Keratinocyte (primary cell): ENCODE measurements around the gene ACMSD. TPM values are rescaled to one million over a fixed set of nuclear protein-coding genes. Genes with fewer than 3 reads are reported as not detected.
"Not testable (repeated sequence)": the region's sequence is repeated elsewhere in the genome, so short reads cannot be mapped to it uniquely, and the experiment has no call there.

Experiments used
- DNase-seq: peaks from one replicate; pipeline ENCODE4 v3.0.0-alpha.2; 2011; ENCODE audit warnings: low read depth, missing footprints, low spot score
- FAIRE-seq: peaks from 2 replicates; lab custom pipeline; 2011; peaks lifted over from hg19 to GRCh38; lab: Jason Lieb, UNC
- H2AFZ ChIP-seq: 2 replicates; pipeline ENCODE4 v1.6.0; 2012; ENCODE audit warnings: low read length, control low read depth, inconsistent platforms; ENCODE audit not compliant: control insufficient read depth
- H3K27ac ChIP-seq: 2 replicates; pipeline ENCODE4 v1.5.1; 2011; ENCODE audit warnings: low read length; ENCODE audit not compliant: control insufficient read depth, insufficient read depth
- H3K27me3 ChIP-seq: 3 replicates; pipeline ENCODE4 v1.6.0; 2011; ENCODE audit warnings: low read length; ENCODE audit not compliant: control insufficient read depth, insufficient read depth; ENCODE audit errors: extremely low read depth
- H3K36me3 ChIP-seq, 2 experiments: 2 replicates in 1 of 2; 3 replicates in 1 of 2; pipeline ENCODE4 v1.5.1; 2011; ENCODE audit warnings: low read length in 2 of 2, mild to moderate bottlenecking in 1 of 2; ENCODE audit not compliant: control insufficient read depth in 2 of 2, insufficient read depth in 2 of 2; ENCODE audit errors: extremely low read depth in 1 of 2
- H3K4me1 ChIP-seq: 3 replicates; pipeline ENCODE4 v1.5.1; 2011; ENCODE audit warnings: low read length; ENCODE audit not compliant: control insufficient read depth, insufficient read depth; ENCODE audit errors: extremely low read depth
- H3K4me2 ChIP-seq: 3 replicates; pipeline ENCODE4 v1.6.0; 2011; ENCODE audit warnings: low read depth, low read length; ENCODE audit not compliant: control insufficient read depth, insufficient read depth; ENCODE audit errors: extremely low read depth
- H3K4me3 ChIP-seq, 3 experiments: fragments of 200-600 bp in 1 of 3; sonication (generic) in 1 of 3; 2 replicates in 2 of 3; 3 replicates in 1 of 3; pipeline ENCODE4 v1.5.1; 2011 to 2016; ENCODE audit warnings: low read length in 3 of 3, mild to moderate bottlenecking in 3 of 3, control low read depth in 2 of 3, inconsistent platforms in 1 of 3, low read depth in 1 of 3, mixed read lengths in 1 of 3, mixed run types in 1 of 3, moderate library complexity in 1 of 3; ENCODE audit not compliant: control insufficient read depth in 2 of 3, insufficient read depth in 2 of 3; ENCODE audit errors: extremely low read depth in 1 of 3
- H3K79me2 ChIP-seq: 2 replicates; pipeline ENCODE4 v1.6.0; 2012; ENCODE audit warnings: low read length; ENCODE audit not compliant: control insufficient read depth, insufficient read depth
- H3K9ac ChIP-seq: 3 replicates; pipeline ENCODE4 v1.6.0; 2011; ENCODE audit warnings: low read length; ENCODE audit not compliant: control insufficient read depth, insufficient read depth; ENCODE audit errors: extremely low read depth
- H3K9me1 ChIP-seq: 3 replicates; pipeline ENCODE4 v1.6.0; 2011; ENCODE audit warnings: low read length; ENCODE audit not compliant: control insufficient read depth, insufficient read depth; ENCODE audit errors: extremely low read depth
- H3K9me3 ChIP-seq: 2 replicates; pipeline ENCODE4 v1.5.1; 2012; ENCODE audit warnings: low read depth, low read length; ENCODE audit not compliant: control insufficient read depth
- H4K20me1 ChIP-seq: 3 replicates; pipeline ENCODE4 v1.6.0; 2011; ENCODE audit warnings: low read length; ENCODE audit not compliant: control insufficient read depth, insufficient read depth; ENCODE audit errors: extremely low read depth
- CTCF ChIP-seq, 3 experiments: IDR thresholded peaks in 1 of 3; conservative IDR thresholded peaks in 1 of 3; optimal IDR thresholded peaks in 1 of 3; 2 replicates in 2 of 3; 3 replicates in 1 of 3; pipeline versions ENCODE3 to v1.5.1; 2011; ENCODE audit warnings: low read length in 3 of 3, mild to moderate bottlenecking in 3 of 3, moderate library complexity in 2 of 3, control low read depth in 1 of 3, inconsistent platforms in 1 of 3; ENCODE audit not compliant: insufficient read depth in 2 of 3; ENCODE audit errors: extremely low read depth in 1 of 3
- EZH2 ChIP-seq: IDR thresholded peaks from one replicate; pipeline ENCODE4 v1.6.1; 2012; ENCODE audit warnings: inconsistent platforms, mild to moderate bottlenecking, low read length, moderate library complexity
- dilution Hi-C: fragments of 300-500 bp; cut with MboI; formaldehyde crosslinking; loops from one replicate; pipeline ENCODE4 v1.7.0; 2020; ENCODE audit warnings: low sequenced_read_pairs; ENCODE audit not compliant: extremely low pct_ligation_motif_present
- polyA plus RNA-seq, 5 experiments: library from polyadenylated mRNA; depleted of rRNA in 3 of 5; stranded (reverse) in 3 of 5; stranded (forward) in 1 of 5; unstranded in 1 of 5; fragments of >200 nt; gene quantifications; 1 replicate in 1 of 5; 2 replicates in 3 of 5; 3 replicates in 1 of 5; pipeline versions ENCODE4 v1.2.1 to v1.2.3, GENCODE V29; 2011 to 2012; ENCODE audit warnings: missing spikeins in 2 of 5, low read depth in 1 of 5, low replicate concordance in 1 of 5

The ACMSD gene
- polyA plus RNA-seq, 1 donor (not counting 4 experiments of a cell fraction or from before 2014, with no cell fraction given), result not detected

- no peak overlapping the region for H3K4me2 ChIP-seq
- dilution Hi-C loops, result no loop called here
- FAIRE-seq, result no peak
These were observed 66.8 kb downstream of the ACMSD start for GRCh38 chr2:134905168-134905567.

DNA sequence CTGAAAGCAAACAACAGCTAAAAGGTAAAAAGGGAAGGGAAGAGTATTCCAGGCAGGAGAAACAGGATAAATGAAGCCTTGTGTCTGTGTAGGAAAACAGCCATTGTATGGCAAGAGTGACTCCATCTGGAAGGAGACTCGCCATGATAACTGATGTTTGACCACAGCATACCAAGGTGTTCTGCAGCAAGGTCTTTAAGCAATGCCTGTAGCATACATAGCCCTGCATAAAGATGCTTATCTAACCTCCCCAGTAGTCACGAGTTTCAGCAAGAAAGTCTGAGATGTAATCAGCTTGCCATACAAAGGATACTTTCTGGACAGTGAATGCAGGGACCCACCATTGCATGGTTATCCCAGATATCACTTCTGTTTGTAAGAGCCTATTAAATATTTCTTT is 68.3 kb downstream of the ACMSD start:
- H3K79me2 ChIP-seq, result no peaks in the 10 kb centered on the region
- TF ChIP-seq EZH2 (no peak), CTCF (optimal IDR thresholded peaks at IDR 0.05 in 1 of 3, IDR thresholded peaks at IDR 0.05 in 1 of 3, conservative IDR thresholded peaks at IDR 0.05 in 1 of 3; ENCODE audit: extremely low read depth in 1 of 3, insufficient read depth in 2 of 3, low read length in 3 of 3) (no peak)
- no peaks in the 10 kb centered on the region for H3K9me3 ChIP-seq
- no peak overlapping the region for H3K4me3 ChIP-seq
- H3K4me2 ChIP-seq, result no peak overlapping the region
- dilution Hi-C loops, result no loop called here
- no peak overlapping the region for H3K27ac ChIP-seq
- no peak overlapping the region for H3K9ac ChIP-seq
- no peaks in the 10 kb centered on the region for H3K36me3 ChIP-seq
- DNase-seq (no peak), FAIRE-seq (no peak)
- H3K27me3 ChIP-seq, result no peaks in the 10 kb centered on the region
- H3K9me1 ChIP-seq, result no peaks in the 10 kb centered on the region
- no peak overlapping the region for H2AFZ ChIP-seq
- H4K20me1 ChIP-seq, result no peaks in the 10 kb centered on the region
- peaks cover 2% of the 10 kb centered on the region for H3K4me1 ChIP-seq

More at GRCh38 chr2:134905168-134905567, 66.8 kb downstream of the ACMSD start:
- H4K20me1 ChIP-seq, result no peaks in the 10 kb centered on the region
- TF ChIP-seq EZH2 (no peak), CTCF (optimal IDR thresholded peaks at IDR 0.05 in 1 of 3, IDR thresholded peaks at IDR 0.05 in 1 of 3, conservative IDR thresholded peaks at IDR 0.05 in 1 of 3; ENCODE audit: extremely low read depth in 1 of 3, insufficient read depth in 2 of 3, low read length in 3 of 3) (no peak)
- no peak overlapping the region for H3K27ac ChIP-seq
- no peaks in the 10 kb centered on the region for H3K27me3 ChIP-seq
- DNase-seq, result no peak
- H3K36me3 ChIP-seq, result no peaks in the 10 kb centered on the region
- H3K79me2 ChIP-seq, result no peaks in the 10 kb centered on the region
- H2AFZ ChIP-seq, result no peak overlapping the region
- H3K4me3 ChIP-seq, result no peak overlapping the region
- no peak overlapping the region for H3K9ac ChIP-seq
- H3K4me1 ChIP-seq, result no peaks in the 10 kb centered on the region
- no peaks in the 10 kb centered on the region for H3K9me1 ChIP-seq
- no peaks in the 10 kb centered on the region for H3K9me3 ChIP-seq

GRCh38 chr2:134907441-134908116 is 69.2 kb downstream of the ACMSD start:
- H3K79me2 ChIP-seq, H3K9me1 ChIP-seq, H3K9ac ChIP-seq, dilution Hi-C loops, H3K4me3 ChIP-seq, H3K4me2 ChIP-seq, H3K27ac ChIP-seq, H4K20me1 ChIP-seq, H3K36me3 ChIP-seq, FAIRE-seq, H2AFZ ChIP-seq, H3K9me3 ChIP-seq, DNase-seq, H3K4me1 ChIP-seq, H3K27me3 ChIP-seq: not testable (repeated sequence)
